Right renal cortex interstitium (tissue), 3 donors: ENCODE data around the gene APOLD1. TPM values are rescaled to one million over a fixed set of nuclear protein-coding genes. Genes with fewer than 3 reads are reported as not detected.
"Not testable (repeated sequence)": the region's sequence is repeated elsewhere in the genome, so short reads cannot be mapped to it uniquely, and the experiment has no call there.

Experiments
- DNase-seq, 3 donors: peaks; one replicate each; pipeline ENCODE4 v3.0.0-alpha.2; 2013; ENCODE audit warnings: low read depth in 3 of 3, low spot score in 2 of 3
- polyA plus RNA-seq, 3 donors: library from polyadenylated mRNA; unstranded; fragments of 120-200 nt; gene quantifications; one replicate each; pipeline ENCODE4 v1.2.1, GENCODE V29; 2013; ENCODE audit not compliant: insufficient read length in 3 of 3

The APOLD1 gene
- polyA plus RNA-seq, 3 donors = 7.5 to 11.3 (median 8.9) TPM

GRCh38 chr12:12837025-12837812 is 51.8 kb downstream of the APOLD1 start:
- no peak for DNase-seq

GRCh38 chr12:12837813-12838153 is 52.3 kb downstream of the APOLD1 start:
- no peak for DNase-seq

- DNase-seq = no peak
Observed at GRCh38 chr12:12839003-12839395, 53.5 kb downstream of the APOLD1 start.

- not testable (repeated sequence) for DNase-seq
Observed at GRCh38 chr12:12839439-12839838, 54.0 kb downstream of the APOLD1 start.

GRCh38 chr12:12839873-12840579 is 54.6 kb downstream of the APOLD1 start:
- DNase-seq = no peak

- no peak for DNase-seq
Observed at GRCh38 chr12:12840580-12840899, 55.1 kb downstream of the APOLD1 start.

Other genes starting within 250 kb of the APOLD1 start
- 10 to 100 TPM; 26.0 to 26.3 (median 26.1) TPM for gene DUSP16, start 222.8 kb upstream of the APOLD1 start, polyA plus RNA-seq
- gene CREBL2, start 173.8 kb upstream of the APOLD1 start, polyA plus RNA-seq = 10 to 100 TPM; 35.9 to 39.1 (median 37.0) TPM
- gene GPR19, start 89.5 kb upstream of the APOLD1 start, polyA plus RNA-seq = 1 to 10 TPM; 1.5 to 1.7 (median 1.6) TPM
- gene CDKN1B, start 68.3 kb upstream of the APOLD1 start, polyA plus RNA-seq = 10 to 100 TPM; 68.3 to 81.7 (median 71.9) TPM
- gene DDX47, start 27.7 kb downstream of the APOLD1 start, polyA plus RNA-seq = 10 to 100 TPM; 75.0 to 80.2 (median 80.0) TPM
- gene GPRC5A, start 105.9 kb downstream of the APOLD1 start, polyA plus RNA-seq = 10 to 100 TPM in 1 of 3 donors, 1 to 10 TPM in 2; 7.6 to 10.3 (median 8.3) TPM
- gene GPRC5D, start 166.5 kb downstream of the APOLD1 start, polyA plus RNA-seq = under 1 TPM in 2 of 3 donors, not detected in 1; 0.72 to 0.86 TPM
- gene HEBP1, start 214.6 kb downstream of the APOLD1 start, polyA plus RNA-seq = 10 to 100 TPM; 69.9 to 80.7 (median 75.7) TPM